Activated CD4-positive, alpha-beta memory T cell treated with anti-CD3 and anti-CD28 coated beads, Interleukin-2, amount 10 ng/mL, durations not matched to agents 7 days and 5 days (primary cell): ENCODE measurements around the gene PLCB3. TPM values are rescaled to one million over a fixed set of nuclear protein-coding genes. Genes with fewer than 3 reads are reported as not detected.
"Not testable (repeated sequence)": the region's sequence is repeated elsewhere in the genome, so short reads cannot be mapped to it uniquely, and the experiment has no call there.

Experiments
- CTCF ChIA-PET: fragments of 350-600 bp; sonication (Branson Sonifier 250); formaldehyde crosslinking; loops from one replicate; lab custom pipeline; 2021; ENCODE audit warnings: antibody characterized with exemption, inconsistent platforms; lab: Charles Lee
- POLR2A ChIA-PET: fragments of 350-600 bp; sonication (Branson Sonifier 250); formaldehyde crosslinking; loops from one replicate; lab custom pipeline; 2021; ENCODE audit warnings: antibody characterized with exemption; lab: Charles Lee
- DNase-seq: peaks from one replicate; pipeline ENCODE4 v3.0.0-alpha.2; 2020
- H3K27ac Mint-ChIP-seq: one replicate; pipeline ENCODE4 v1.8.0; 2021; ENCODE audit warnings: mild to moderate bottlenecking, mixed read lengths
- H3K27me3 Mint-ChIP-seq: one replicate; pipeline ENCODE4 v1.8.0; 2021; ENCODE audit warnings: mixed read lengths
- H3K36me3 Mint-ChIP-seq: one replicate; pipeline ENCODE4 v1.8.0; 2021; ENCODE audit warnings: low read depth, mixed read lengths
- H3K4me1 Mint-ChIP-seq: one replicate; pipeline ENCODE4 v1.8.0; 2021; ENCODE audit warnings: mixed read lengths
- H3K4me3 Mint-ChIP-seq: one replicate; pipeline ENCODE4 v1.8.0; 2021; ENCODE audit warnings: mild to moderate bottlenecking, mixed read lengths
- H3K9me3 Mint-ChIP-seq: one replicate; pipeline ENCODE4 v1.8.0; 2021; ENCODE audit warnings: mixed read lengths
- total RNA-seq, 2 experiments: library from RNA; stranded (reverse); gene quantifications; one replicate each; pipeline ENCODE4 v1.2.3, GENCODE V29; 2021

The PLCB3 gene
- total RNA-seq, 2 experiments from 2014 or later = 12.5 to 14.0 TPM

DNA sequence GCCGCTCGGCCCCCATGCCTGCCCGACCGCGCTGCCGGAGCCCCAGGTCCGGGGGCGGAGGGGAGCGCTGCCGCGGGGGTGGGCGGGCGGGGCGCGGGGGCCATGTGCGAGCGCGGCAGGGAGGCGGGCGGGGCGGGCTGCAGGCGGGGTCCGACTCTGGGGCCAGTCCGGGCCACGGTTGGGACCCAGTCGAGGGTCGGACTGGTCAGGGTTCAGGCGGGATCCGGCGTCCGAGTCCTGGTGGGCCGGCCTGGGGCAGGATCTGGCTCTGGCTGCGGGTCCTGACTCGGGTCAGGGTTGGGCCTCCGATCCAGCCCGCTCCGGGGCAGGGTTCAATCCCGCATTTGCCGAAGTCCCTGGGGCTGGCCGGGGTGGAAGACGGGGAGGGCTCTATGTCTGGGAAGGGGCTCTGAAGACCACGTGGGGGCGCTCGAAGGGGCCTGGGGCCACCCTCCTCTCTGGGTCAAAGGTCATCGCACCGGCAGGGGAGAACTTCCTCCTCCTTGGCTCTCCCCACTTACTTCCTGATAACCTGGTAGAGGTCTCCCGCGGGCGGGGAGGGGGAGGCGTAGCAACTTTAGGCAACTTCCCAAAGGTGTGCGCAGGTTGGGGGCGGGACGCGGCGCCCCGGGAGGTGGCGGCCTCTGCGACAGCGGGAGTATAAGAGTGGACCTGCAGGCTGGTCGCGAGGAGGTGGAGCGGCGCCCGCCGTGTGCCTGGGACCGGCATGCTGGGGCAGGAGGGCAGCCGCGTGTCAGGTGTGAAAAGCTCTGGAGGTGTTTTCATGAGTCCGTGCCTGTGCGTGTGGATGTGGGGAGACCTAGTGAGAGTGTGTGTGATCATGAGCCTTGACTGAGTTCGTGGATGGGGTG, 54.6 kb downstream of the PLCB3 start:
- H3K4me3 Mint-ChIP-seq = peak overlapping the region; percentile 99
- peaks cover 5% of the 10 kb centered on the region for H3K27me3 Mint-ChIP-seq
- ChIA-PET CTCF (interaction anchor here (0.6 to 6.3 kb wide), 8 partner anchors 11 to 119 kb away, joined by 3 to 154 read pairs (median 11); partner anchors contain the start of genes FERMT3, PRDX5 and TRMT112), POLR2A (interaction anchor here (1.3 to 5.4 kb wide), 6 partner anchors 11 to 61 kb away, joined by 4 to 68 read pairs (median 30); partner anchors contain the start of genes BAD, GPR137, PPP1R14B and PRDX5)
- H3K4me1 Mint-ChIP-seq = peaks cover 40% of the 10 kb centered on the region
- H3K36me3 Mint-ChIP-seq = peaks cover 16% of the 10 kb centered on the region
- H3K27ac Mint-ChIP-seq = peak overlapping the region; percentile 93
- DNase-seq = peak; percentile 77
- H3K9me3 Mint-ChIP-seq = no peaks in the 10 kb centered on the region

DNA sequence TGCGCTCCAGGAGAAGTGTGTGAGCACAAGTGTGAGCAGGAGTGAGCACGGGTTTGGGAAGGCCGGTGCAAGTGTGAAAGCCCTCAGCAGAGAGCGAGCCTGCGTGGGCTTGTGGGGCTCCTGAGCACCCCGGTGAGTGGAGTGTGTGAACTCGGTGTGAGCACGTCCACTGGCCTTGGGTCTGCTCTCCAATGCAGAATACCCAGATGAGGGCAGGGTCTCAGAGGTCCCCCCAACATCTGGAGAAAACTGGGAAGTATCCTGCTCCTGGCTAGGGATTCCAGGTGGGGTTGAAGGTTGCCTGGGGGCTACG, 55.2 kb downstream of the PLCB3 start:
- ChIA-PET CTCF (interaction anchor here (0.6 to 6.3 kb wide), 3 partner anchors 11 to 62 kb away, joined by 3 to 80 read pairs (median 11); partner anchors contain the start of genes PRDX5 and TRMT112), POLR2A (interaction anchor here (4.4 to 5.4 kb wide), 2 partner anchors 11 to 22 kb away, joined by 41 to 68 read pairs; partner anchors contain the start of genes BAD, GPR137, PRDX5 and TRMT112)
- Mint-ChIP-seq H3K9me3 (no peaks in the 10 kb centered on the region), H3K36me3 (peaks cover 18% of the 10 kb centered on the region), H3K27ac (peak overlapping the region; percentile 93), H3K4me1 (peaks cover 39% of the 10 kb centered on the region), H3K27me3 (peaks cover 4% of the 10 kb centered on the region), H3K4me3 (peak overlapping the region; percentile 99)
- DNase-seq = no peak

DNA sequence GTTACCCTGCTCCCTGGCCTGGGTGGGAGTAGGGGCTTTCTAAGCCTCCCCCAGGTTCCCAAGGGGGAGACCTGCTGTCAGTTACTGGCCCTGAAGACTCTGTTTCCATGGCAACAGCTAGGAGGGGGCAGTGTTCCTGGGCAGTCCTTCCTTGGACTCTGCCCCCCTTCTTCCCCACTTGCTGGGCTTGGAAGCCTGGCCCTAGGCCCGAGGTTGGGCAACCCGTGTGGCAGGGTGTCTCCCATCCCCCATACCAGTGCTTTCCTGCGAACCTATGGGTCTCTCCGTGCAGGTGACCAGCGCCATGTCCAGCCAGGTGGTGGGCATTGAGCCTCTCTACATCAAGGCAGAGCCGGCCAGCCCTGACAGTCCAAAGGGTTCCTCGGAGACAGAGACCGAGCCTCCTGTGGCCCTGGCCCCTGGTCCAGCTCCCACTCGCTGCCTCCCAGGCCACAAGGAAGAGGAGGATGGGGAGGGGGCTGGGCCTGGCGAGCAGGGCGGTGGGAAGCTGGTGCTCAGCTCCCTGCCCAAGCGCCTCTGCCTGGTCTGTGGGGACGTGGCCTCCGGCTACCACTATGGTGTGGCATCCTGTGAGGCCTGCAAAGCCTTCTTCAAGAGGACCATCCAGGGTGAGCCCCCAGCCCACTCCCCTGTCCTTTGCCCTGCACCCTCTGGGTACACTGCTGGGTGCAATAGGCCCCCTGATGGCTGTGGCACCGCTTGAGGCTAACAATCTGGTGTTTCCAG, 55.7 kb downstream of the PLCB3 start:
- peaks cover 18% of the 10 kb centered on the region for H3K36me3 Mint-ChIP-seq
- peaks cover 34% of the 10 kb centered on the region for H3K4me1 Mint-ChIP-seq
- CTCF ChIA-PET = interaction anchor here (0.6 to 2.0 kb wide), 2 partner anchors 11 to 62 kb away, joined by 3 to 11 read pairs; partner anchors contain the start of genes PRDX5 and TRMT112
- DNase-seq = no peak
- H3K27ac Mint-ChIP-seq = peak overlapping the region; percentile 10
- peak overlapping the region; percentile 99 for H3K4me3 Mint-ChIP-seq
- no peaks in the 10 kb centered on the region for H3K9me3 Mint-ChIP-seq
- POLR2A ChIA-PET = interaction anchor here (4.4 to 5.4 kb wide), 2 partner anchors 11 to 22 kb away, joined by 41 to 68 read pairs; partner anchors contain the start of genes BAD, GPR137, PRDX5 and TRMT112
- no peaks in the 10 kb centered on the region for H3K27me3 Mint-ChIP-seq

DNA sequence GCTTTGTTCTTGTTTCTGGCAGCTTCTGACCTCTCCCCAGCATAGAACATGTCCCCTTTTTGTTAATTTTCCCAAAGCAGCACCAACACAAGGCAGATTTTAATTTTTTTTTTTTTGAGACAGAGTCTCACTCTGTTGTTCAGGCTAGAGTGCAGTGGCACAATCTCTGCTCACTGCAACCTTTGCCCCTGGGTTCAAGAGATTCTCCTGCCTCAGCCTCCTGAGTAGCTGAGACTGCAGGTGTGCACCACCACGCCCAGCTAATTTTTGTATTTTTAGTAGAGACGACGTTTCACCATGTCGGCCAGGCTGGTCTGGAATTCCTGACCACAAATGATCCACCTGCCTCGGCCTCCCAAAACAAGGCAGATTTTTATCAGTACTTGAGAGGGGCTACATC, 56.5 kb downstream of the PLCB3 start:
- CTCF ChIA-PET = interaction anchor here (2.0 kb wide), 1 partner anchor 10 kb away, joined by 11 read pairs; the partner anchor contains the start of genes PRDX5 and TRMT112
- not testable (repeated sequence) for H3K9me3 Mint-ChIP-seq, DNase-seq, H3K27me3 Mint-ChIP-seq
- peaks cover 40% of the 10 kb centered on the region for H3K4me1 Mint-ChIP-seq
- H3K4me3 Mint-ChIP-seq = peak overlapping the region; percentile 13
- POLR2A ChIA-PET = interaction anchor here (5.4 kb wide), 1 partner anchor 10 kb away, joined by 68 read pairs; the partner anchor contains the start of genes PRDX5 and TRMT112
- H3K27ac Mint-ChIP-seq = peak overlapping the region; percentile 3
- peaks cover 23% of the 10 kb centered on the region for H3K36me3 Mint-ChIP-seq

DNA sequence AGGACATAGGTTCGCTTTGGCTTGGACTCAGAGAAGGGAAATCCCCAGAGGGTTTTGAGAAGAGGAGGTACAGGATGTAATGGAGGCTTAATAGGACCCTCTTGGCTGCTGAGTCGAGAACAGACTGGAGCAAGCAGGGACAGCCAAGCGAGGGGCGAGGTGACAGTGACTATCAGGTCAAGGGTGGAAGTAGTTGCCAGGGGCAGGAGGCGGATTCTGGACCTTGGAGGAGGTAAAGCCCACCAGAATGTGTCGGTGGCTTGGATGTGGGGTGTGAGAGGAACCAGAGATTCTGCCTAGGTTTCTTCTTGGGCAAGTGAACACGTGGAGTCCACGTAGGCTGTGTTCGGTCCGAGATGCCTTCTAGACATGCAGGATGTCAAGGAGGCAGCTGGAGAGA, 61.6 kb downstream of the PLCB3 start:
- DNase-seq = no peak
- Mint-ChIP-seq H3K27me3 (no peaks in the 10 kb centered on the region), H3K4me1 (peaks cover 44% of the 10 kb centered on the region), H3K36me3 (peaks cover 41% of the 10 kb centered on the region), H3K27ac (peak overlapping the region; percentile 57), H3K9me3 (no peaks in the 10 kb centered on the region), H3K4me3 (no peak overlapping the region)
- CTCF ChIA-PET = interaction anchor here (0.6 to 2.4 kb wide), 2 partner anchors 16 to 19 kb away, joined by 3 to 7 read pairs; no protein-coding TSS in a partner anchor
- POLR2A ChIA-PET = interaction anchor here (1.3 kb wide), 1 partner anchor 19 kb away, joined by 4 read pairs; no protein-coding TSS in a partner anchor

DNA sequence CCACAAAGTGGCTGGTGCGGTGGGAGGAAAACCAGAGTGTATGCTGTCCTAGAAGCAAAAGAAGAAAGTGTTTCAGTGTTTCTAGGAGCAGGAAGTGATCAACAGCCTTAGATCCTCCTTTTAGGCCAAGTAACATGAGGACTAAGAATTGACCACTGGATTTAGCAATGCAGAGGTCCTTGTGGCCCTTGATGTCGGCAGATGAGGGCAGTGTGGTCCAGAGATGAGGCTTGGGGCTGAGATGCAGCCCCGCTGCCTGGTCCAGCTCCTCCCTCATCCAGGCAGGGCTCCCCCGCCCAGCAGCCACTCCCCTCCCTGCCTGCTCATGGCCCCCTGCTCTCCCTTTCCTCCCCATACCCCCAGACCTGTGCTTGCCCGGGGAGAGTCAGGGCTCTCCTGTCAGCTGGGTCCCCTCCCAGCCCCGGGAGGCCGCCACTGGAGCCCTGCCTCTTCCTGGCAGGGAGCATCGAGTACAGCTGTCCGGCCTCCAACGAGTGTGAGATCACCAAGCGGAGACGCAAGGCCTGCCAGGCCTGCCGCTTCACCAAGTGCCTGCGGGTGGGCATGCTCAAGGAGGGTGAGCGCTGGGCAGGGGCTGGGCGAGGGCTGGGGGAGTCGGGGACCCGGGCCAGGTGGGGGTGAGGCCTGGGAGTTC, 62.3 kb downstream of the PLCB3 start:
- Mint-ChIP-seq H3K36me3 (peaks cover 44% of the 10 kb centered on the region), H3K27ac (peak overlapping the region; percentile 57), H3K4me3 (no peak overlapping the region), H3K4me1 (peaks cover 47% of the 10 kb centered on the region), H3K27me3 (no peaks in the 10 kb centered on the region), H3K9me3 (no peaks in the 10 kb centered on the region)
- no peak for DNase-seq
- POLR2A ChIA-PET = interaction anchor here (1.5 kb wide), 1 partner anchor 107 kb away, joined by 5 read pairs; the partner anchor contains the start of gene FERMT3
- CTCF ChIA-PET = interaction anchor here (1.3 to 2.4 kb wide), 2 partner anchors 9 to 18 kb away, joined by 5 to 7 read pairs; partner anchors contain the start of gene ESRRA

DNA sequence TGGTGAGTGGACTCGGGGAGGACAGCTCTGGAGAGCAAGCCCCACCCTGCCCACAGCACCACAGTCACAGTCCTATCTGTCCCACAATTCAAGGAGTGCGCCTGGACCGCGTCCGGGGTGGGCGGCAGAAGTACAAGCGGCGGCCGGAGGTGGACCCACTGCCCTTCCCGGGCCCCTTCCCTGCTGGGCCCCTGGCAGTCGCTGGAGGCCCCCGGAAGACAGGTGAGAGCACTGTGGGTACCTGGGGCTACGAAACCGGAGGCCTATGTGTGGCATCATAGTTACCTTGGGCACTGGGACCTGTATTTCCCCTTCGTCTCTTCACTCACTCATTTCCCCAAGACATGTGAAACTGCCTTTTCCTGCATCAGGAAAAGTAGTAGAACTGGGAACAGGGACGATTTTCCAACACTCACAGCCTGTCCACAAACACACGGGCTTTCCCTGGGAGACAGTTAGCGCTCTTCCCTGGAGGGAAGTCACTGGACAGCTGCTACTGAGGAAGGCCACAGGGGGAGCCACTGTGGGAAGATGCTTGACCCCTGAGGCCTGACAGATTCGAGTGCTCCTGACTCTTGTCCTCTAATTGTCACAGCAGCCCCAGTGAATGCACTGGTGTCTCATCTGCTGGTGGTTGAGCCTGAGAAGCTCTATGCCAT, 62.9 kb downstream of the PLCB3 start:
- ChIA-PET CTCF (interaction anchor here (0.6 to 2.4 kb wide), 4 partner anchors 10 to 28 kb away, joined by 3 to 7 read pairs (median 6); partner anchors contain the start of gene ESRRA), POLR2A (interaction anchor here (1.5 kb wide), 1 partner anchor 108 kb away, joined by 5 read pairs; the partner anchor contains the start of gene FERMT3)
- H3K36me3 Mint-ChIP-seq = peaks cover 47% of the 10 kb centered on the region
- no peaks in the 10 kb centered on the region for H3K27me3 Mint-ChIP-seq
- no peak overlapping the region for H3K27ac Mint-ChIP-seq
- DNase-seq = no peak
- H3K4me1 Mint-ChIP-seq = peaks cover 52% of the 10 kb centered on the region
- H3K4me3 Mint-ChIP-seq = no peak overlapping the region
- H3K9me3 Mint-ChIP-seq = no peaks in the 10 kb centered on the region

DNA sequence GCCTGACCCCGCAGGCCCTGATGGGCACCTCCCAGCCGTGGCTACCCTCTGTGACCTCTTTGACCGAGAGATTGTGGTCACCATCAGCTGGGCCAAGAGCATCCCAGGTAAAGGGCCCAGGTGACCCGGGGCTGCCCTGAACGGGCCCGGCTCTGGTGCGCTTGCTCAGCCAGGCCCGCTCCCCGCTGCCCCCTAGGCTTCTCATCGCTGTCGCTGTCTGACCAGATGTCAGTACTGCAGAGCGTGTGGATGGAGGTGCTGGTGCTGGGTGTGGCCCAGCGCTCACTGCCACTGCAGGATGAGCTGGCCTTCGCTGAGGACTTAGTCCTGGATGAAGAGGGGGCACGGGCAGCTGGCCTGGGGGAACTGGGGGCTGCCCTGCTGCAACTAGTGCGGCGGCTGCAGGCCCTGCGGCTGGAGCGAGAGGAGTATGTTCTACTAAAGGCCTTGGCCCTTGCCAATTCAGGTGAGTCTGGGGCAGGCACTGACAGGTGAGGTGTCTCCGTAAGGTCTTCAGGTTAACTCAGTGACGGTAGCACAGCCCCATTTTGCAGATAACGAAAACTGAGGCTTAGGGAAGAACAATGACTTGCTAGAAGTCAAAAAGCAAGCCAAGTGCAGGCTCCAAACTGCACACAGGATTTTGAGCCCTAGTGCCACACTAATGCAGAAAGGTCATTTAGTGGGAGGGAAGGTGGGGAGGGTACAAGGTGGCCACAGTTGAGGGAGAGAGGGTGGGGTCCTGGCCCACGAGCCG, 63.7 kb downstream of the PLCB3 start:
- DNase-seq = no peak
- peaks cover 55% of the 10 kb centered on the region for H3K4me1 Mint-ChIP-seq
- H3K27ac Mint-ChIP-seq = peak overlapping the region; percentile 31
- H3K9me3 Mint-ChIP-seq = no peaks in the 10 kb centered on the region
- peaks cover 45% of the 10 kb centered on the region for H3K36me3 Mint-ChIP-seq
- H3K4me3 Mint-ChIP-seq = no peak overlapping the region
- CTCF ChIA-PET = interaction anchor here (0.6 to 5.7 kb wide), 4 partner anchors 10 to 28 kb away, joined by 3 to 157 read pairs (median 6); partner anchors contain the start of gene ESRRA
- POLR2A ChIA-PET = interaction anchor here (1.5 to 3.9 kb wide), 2 partner anchors 44 to 108 kb away, joined by 5 to 29 read pairs; partner anchors contain the start of genes FERMT3 and RPS6KA4
- no peaks in the 10 kb centered on the region for H3K27me3 Mint-ChIP-seq

DNA sequence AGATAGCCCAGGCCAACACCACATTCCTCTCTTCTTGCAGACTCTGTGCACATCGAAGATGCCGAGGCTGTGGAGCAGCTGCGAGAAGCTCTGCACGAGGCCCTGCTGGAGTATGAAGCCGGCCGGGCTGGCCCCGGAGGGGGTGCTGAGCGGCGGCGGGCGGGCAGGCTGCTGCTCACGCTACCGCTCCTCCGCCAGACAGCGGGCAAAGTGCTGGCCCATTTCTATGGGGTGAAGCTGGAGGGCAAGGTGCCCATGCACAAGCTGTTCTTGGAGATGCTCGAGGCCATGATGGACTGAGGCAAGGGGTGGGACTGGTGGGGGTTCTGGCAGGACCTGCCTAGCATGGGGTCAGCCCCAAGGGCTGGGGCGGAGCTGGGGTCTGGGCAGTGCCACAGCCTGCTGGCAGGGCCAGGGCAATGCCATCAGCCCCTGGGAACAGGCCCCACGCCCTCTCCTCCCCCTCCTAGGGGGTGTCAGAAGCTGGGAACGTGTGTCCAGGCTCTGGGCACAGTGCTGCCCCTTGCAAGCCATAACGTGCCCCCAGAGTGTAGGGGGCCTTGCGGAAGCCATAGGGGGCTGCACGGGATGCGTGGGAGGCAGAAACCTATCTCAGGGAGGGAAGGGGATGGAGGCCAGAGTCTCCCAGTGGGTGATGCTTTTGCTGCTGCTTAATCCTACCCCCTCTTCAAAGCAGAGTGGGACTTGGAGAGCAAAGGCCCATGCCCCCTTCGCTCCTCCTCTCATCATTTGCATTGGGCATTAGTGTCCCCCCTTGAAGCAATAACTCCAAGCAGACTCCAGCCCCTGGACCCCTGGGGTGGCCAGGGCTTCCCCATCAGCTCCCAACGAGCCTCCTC, 64.6 kb downstream of the PLCB3 start:
- ChIA-PET CTCF (interaction anchor here (2.2 to 5.7 kb wide), 5 partner anchors 13 to 111 kb away, joined by 9 to 157 read pairs (median 68); partner anchors contain the start of genes CCDC88B and ESRRA), POLR2A (interaction anchor here (2.1 to 5.0 kb wide), 7 partner anchors 10 to 129 kb away, joined by 13 to 104 read pairs (median 35); partner anchors contain the start of genes CCDC88B, ESRRA, FERMT3 and RPS6KA4)
- H3K27ac Mint-ChIP-seq = peak overlapping the region; percentile 96
- not testable (repeated sequence) for H3K9me3 Mint-ChIP-seq, H3K27me3 Mint-ChIP-seq, DNase-seq
- H3K36me3 Mint-ChIP-seq = peaks cover 49% of the 10 kb centered on the region
- peak overlapping the region; percentile 91 for H3K4me3 Mint-ChIP-seq
- peaks cover 60% of the 10 kb centered on the region for H3K4me1 Mint-ChIP-seq
